ENCODE data around the gene STARD9.

The STARD9 gene

GRCh38 chr15:42576776-42577175 lies 1.4 kb downstream of the STARD9 start:
- no peak for DNase-seq
- Histone ChIP-seq H3K4me3 (ENCODE audit: low read depth, low read length) (no peak overlapping the region), H3K9me3 (ENCODE audit: insufficient read depth, low read depth, low read length) (no peaks in the 10 kb centered on the region), H3K18ac (ENCODE audit: low read length) (no peak overlapping the region), H3K36me3 (ENCODE audit: control insufficient read depth in 1 of 2, insufficient read depth in 2 of 2, low read length in 2 of 2) (no peaks in the 10 kb centered on the region), H3K4me2 (ENCODE audit: low read length) (no peak overlapping the region), H4K8ac (ENCODE audit: low read depth, low read length) (no peak overlapping the region), H3K27me3 (ENCODE audit: insufficient read depth, low read length) (peaks cover 14% of the 10 kb centered on the region), H2AFZ (ENCODE audit: insufficient read depth, low read length, poor library complexity) (no peak overlapping the region), H3K79me2 (ENCODE audit: control insufficient read depth, insufficient read depth, low read length, poor library complexity) (no peaks in the 10 kb centered on the region), H3K14ac (ENCODE audit: low read length) (no peak overlapping the region), H3K9ac (ENCODE audit: low read length) (no peak overlapping the region), H3K79me1 (ENCODE audit: low read length) (peaks cover 2% of the 10 kb centered on the region), H3K4ac (ENCODE audit: low read depth, low read length) (no peak overlapping the region), H4K91ac (ENCODE audit: low read depth, low read length) (no peak overlapping the region), H4K12ac (ENCODE audit: low read depth, low read length) (no peak overlapping the region), H2BK120ac (ENCODE audit: insufficient read depth, low read length, poor library complexity) (no peak overlapping the region), H2AK5ac (ENCODE audit: low read length) (no peak overlapping the region), H2BK5ac (ENCODE audit: low read depth, low read length, poor library complexity) (no peak overlapping the region), H2BK12ac (ENCODE audit: low read length) (no peak overlapping the region), H3K23ac (ENCODE audit: low read length) (no peak overlapping the region), H3K27ac (ENCODE audit: low read depth, low read length) (no peak overlapping the region), H3K4me1 (ENCODE audit: control insufficient read depth in 1 of 2, insufficient read depth in 2 of 2, low read length in 2 of 2) (peaks cover 6 to 11% of the 10 kb centered on the region in 2 experiments)
- WGBS (ENCODE audit: extremely low coverage, insufficient coverage, insufficient read length) = no CpG with 5 or more reads among the region's 1 CpG

GRCh38 chr15:42577514-42578031 lies 2.2 kb downstream of the STARD9 start:
- H3K79me2 ChIP-seq (ENCODE audit: control insufficient read depth, insufficient read depth, low read length, poor library complexity) = no peaks in the 10 kb centered on the region
- H4K12ac ChIP-seq (ENCODE audit: low read depth, low read length) = no peak overlapping the region
- no peak overlapping the region for H3K4me3 ChIP-seq (ENCODE audit: low read depth, low read length)
- no peak overlapping the region for H2AFZ ChIP-seq (ENCODE audit: insufficient read depth, low read length, poor library complexity)
- H3K27me3 ChIP-seq (ENCODE audit: insufficient read depth, low read length) = peaks cover 14% of the 10 kb centered on the region
- no peak overlapping the region for H4K8ac ChIP-seq (ENCODE audit: low read depth, low read length)
- no peak overlapping the region for H2BK5ac ChIP-seq (ENCODE audit: low read depth, low read length, poor library complexity)
- no CpG with 5 or more reads among the region's 1 CpG for WGBS (ENCODE audit: extremely low coverage, insufficient coverage, insufficient read length)
- peaks cover 2% of the 10 kb centered on the region for H3K79me1 ChIP-seq (ENCODE audit: low read length)
- no peak overlapping the region for H3K9ac ChIP-seq (ENCODE audit: low read length)
- no peak overlapping the region for H3K27ac ChIP-seq (ENCODE audit: low read depth, low read length)
- H2BK120ac ChIP-seq (ENCODE audit: insufficient read depth, low read length, poor library complexity) = no peak overlapping the region
- no peaks in the 10 kb centered on the region for H3K36me3 ChIP-seq (ENCODE audit: control insufficient read depth in 1 of 2, insufficient read depth in 2 of 2, low read length in 2 of 2)
- no peak overlapping the region for H3K4me2 ChIP-seq (ENCODE audit: low read length)
- H3K23ac ChIP-seq (ENCODE audit: low read length) = no peak overlapping the region
- DNase-seq = no peak
- H2BK12ac ChIP-seq (ENCODE audit: low read length) = no peak overlapping the region
- H2AK5ac ChIP-seq (ENCODE audit: low read length) = no peak overlapping the region
- H3K4me1 ChIP-seq (ENCODE audit: control insufficient read depth in 1 of 2, insufficient read depth in 2 of 2, low read length in 2 of 2) = peaks cover 6 to 11% of the 10 kb centered on the region in 2 experiments
- no peak overlapping the region for H4K91ac ChIP-seq (ENCODE audit: low read depth, low read length)
- H3K4ac ChIP-seq (ENCODE audit: low read depth, low read length) = no peak overlapping the region
- H3K14ac ChIP-seq (ENCODE audit: low read length) = no peak overlapping the region
- no peaks in the 10 kb centered on the region for H3K9me3 ChIP-seq (ENCODE audit: insufficient read depth, low read depth, low read length)
- no peak overlapping the region for H3K18ac ChIP-seq (ENCODE audit: low read length)

- no peak overlapping the region for H2BK12ac ChIP-seq (ENCODE audit: low read length)
- H2BK120ac ChIP-seq (ENCODE audit: insufficient read depth, low read length, poor library complexity) = no peak overlapping the region
- no peaks in the 10 kb centered on the region for H3K36me3 ChIP-seq (ENCODE audit: control insufficient read depth in 1 of 2, insufficient read depth in 2 of 2, low read length in 2 of 2)
- H3K79me2 ChIP-seq (ENCODE audit: control insufficient read depth, insufficient read depth, low read length, poor library complexity) = no peaks in the 10 kb centered on the region
- no peak overlapping the region for H3K4me3 ChIP-seq (ENCODE audit: low read depth, low read length)
- WGBS (ENCODE audit: extremely low coverage, insufficient coverage, insufficient read length) = no CpG with 5 or more reads among the region's 2 CpGs
- H4K91ac ChIP-seq (ENCODE audit: low read depth, low read length) = no peak overlapping the region
- no peak overlapping the region for H4K8ac ChIP-seq (ENCODE audit: low read depth, low read length)
- H3K27me3 ChIP-seq (ENCODE audit: insufficient read depth, low read length) = peaks cover 14% of the 10 kb centered on the region
- no peak overlapping the region for H3K14ac ChIP-seq (ENCODE audit: low read length)
- no peak overlapping the region for H3K9ac ChIP-seq (ENCODE audit: low read length)
- H3K27ac ChIP-seq (ENCODE audit: low read depth, low read length) = no peak overlapping the region
- H3K79me1 ChIP-seq (ENCODE audit: low read length) = peaks cover 2% of the 10 kb centered on the region
- no peaks in the 10 kb centered on the region for H3K9me3 ChIP-seq (ENCODE audit: insufficient read depth, low read depth, low read length)
- no peak overlapping the region for H3K4ac ChIP-seq (ENCODE audit: low read depth, low read length)
- no peak overlapping the region for H2AFZ ChIP-seq (ENCODE audit: insufficient read depth, low read length, poor library complexity)
- H3K23ac ChIP-seq (ENCODE audit: low read length) = no peak overlapping the region
- H2AK5ac ChIP-seq (ENCODE audit: low read length) = no peak overlapping the region
- no peak overlapping the region for H3K4me2 ChIP-seq (ENCODE audit: low read length)
- peaks cover 6 to 11% of the 10 kb centered on the region in 2 experiments for H3K4me1 ChIP-seq (ENCODE audit: control insufficient read depth in 1 of 2, insufficient read depth in 2 of 2, low read length in 2 of 2)
- no peak overlapping the region for H2BK5ac ChIP-seq (ENCODE audit: low read depth, low read length, poor library complexity)
- no peak overlapping the region for H3K18ac ChIP-seq (ENCODE audit: low read length)
- no peak for DNase-seq
- no peak overlapping the region for H4K12ac ChIP-seq (ENCODE audit: low read depth, low read length)
Measured at GRCh38 chr15:42578984-42579537, 3.7 kb downstream of the STARD9 start.

- no peak overlapping the region for H2BK5ac ChIP-seq (ENCODE audit: low read depth, low read length, poor library complexity)
- H3K4ac ChIP-seq (ENCODE audit: low read depth, low read length) = no peak overlapping the region
- H3K4me2 ChIP-seq (ENCODE audit: low read length) = peak overlapping the region; percentile 68
- DNase-seq = peak; percentile 71 to 83
- H3K27me3 ChIP-seq (ENCODE audit: insufficient read depth, low read length) = peaks cover 7% of the 10 kb centered on the region
- H2AK5ac ChIP-seq (ENCODE audit: low read length) = no peak overlapping the region
- no peaks in the 10 kb centered on the region for H3K79me1 ChIP-seq (ENCODE audit: low read length)
- no peak overlapping the region for H3K23ac ChIP-seq (ENCODE audit: low read length)
- no peaks in the 10 kb centered on the region for H3K79me2 ChIP-seq (ENCODE audit: control insufficient read depth, insufficient read depth, low read length, poor library complexity)
- H2BK120ac ChIP-seq (ENCODE audit: insufficient read depth, low read length, poor library complexity) = no peak overlapping the region
- H4K91ac ChIP-seq (ENCODE audit: low read depth, low read length) = no peak overlapping the region
- no peak overlapping the region for H2BK12ac ChIP-seq (ENCODE audit: low read length)
- no peaks in the 10 kb centered on the region for H3K9me3 ChIP-seq (ENCODE audit: insufficient read depth, low read depth, low read length)
- no peak overlapping the region for H3K18ac ChIP-seq (ENCODE audit: low read length)
- H3K4me3 ChIP-seq (ENCODE audit: low read depth, low read length) = peak overlapping the region; percentile 64
- no peak overlapping the region for H3K27ac ChIP-seq (ENCODE audit: low read depth, low read length)
- H3K9ac ChIP-seq (ENCODE audit: low read length) = no peak overlapping the region
- no peak overlapping the region for H4K12ac ChIP-seq (ENCODE audit: low read depth, low read length)
- peak overlapping the region; percentile 28 for H3K14ac ChIP-seq (ENCODE audit: low read length)
- peaks cover 0 to 3% of the 10 kb centered on the region in 2 experiments for H3K4me1 ChIP-seq (ENCODE audit: control insufficient read depth in 1 of 2, insufficient read depth in 2 of 2, low read length in 2 of 2)
- peak overlapping the region; percentile 71 for H4K8ac ChIP-seq (ENCODE audit: low read depth, low read length)
- H2AFZ ChIP-seq (ENCODE audit: insufficient read depth, low read length, poor library complexity) = peak overlapping the region; percentile 68
- WGBS (ENCODE audit: extremely low coverage, insufficient coverage, insufficient read length) = no CpG with 5 or more reads among the region's 37 CpGs
- no peaks in the 10 kb centered on the region for H3K36me3 ChIP-seq (ENCODE audit: control insufficient read depth in 1 of 2, insufficient read depth in 2 of 2, low read length in 2 of 2)
Measured at GRCh38 chr15:42581272-42581730, 5.9 kb downstream of the STARD9 start.
